Smooth muscle cell (in vitro differentiated cells): Measurements from ENCODE around the gene SLU7. TPM values are rescaled to one million over a fixed set of nuclear protein-coding genes. Genes with fewer than 3 reads are reported as not detected.
"Not testable (repeated sequence)": the region's sequence is repeated elsewhere in the genome, so short reads cannot be mapped to it uniquely, and the experiment has no call there.

ENCODE experiments used
- DNase-seq: peaks from one replicate; lab custom pipeline; 2025; ENCODE audit not compliant: unreplicated experiment; lab: John Stamatoyannopoulos, UW
- H2AFZ ChIP-seq: fragments of 200-600 bp; sonication (generic); 2 replicates; pipeline ENCODE4 v1.6.0; 2016; ENCODE audit warnings: antibody characterized with exemption, low read depth, mild to moderate bottlenecking
- H3F3A ChIP-seq: fragments of 200-600 bp; sonication (generic); 2 replicates; pipeline ENCODE4 v1.6.0; 2017; ENCODE audit warnings: antibody characterized with exemption, low read depth
- H3K27ac ChIP-seq: fragments of 200-600 bp; sonication (generic); 2 replicates; pipeline ENCODE4 v1.5.1; 2016; ENCODE audit warnings: low read depth, mild to moderate bottlenecking
- H3K27me3 ChIP-seq: fragments of 200-600 bp; sonication (generic); 2 replicates; pipeline ENCODE4 v1.6.1; 2016; ENCODE audit warnings: low read depth, mild to moderate bottlenecking
- H3K36me3 ChIP-seq: fragments of 200-600 bp; sonication (generic); 2 replicates; pipeline ENCODE4 v1.5.1; 2016; ENCODE audit warnings: low read depth
- H3K4me1 ChIP-seq: fragments of 200-600 bp; sonication (generic); 2 replicates; pipeline ENCODE4 v1.5.1; 2016; ENCODE audit warnings: low read depth
- H3K4me2 ChIP-seq: fragments of 200-600 bp; sonication (generic); 2 replicates; pipeline ENCODE4 v1.6.0; 2016; ENCODE audit warnings: mild to moderate bottlenecking
- H3K4me3 ChIP-seq: fragments of 200-600 bp; sonication (generic); 2 replicates; pipeline ENCODE4 v1.5.1; 2016; ENCODE audit warnings: mild to moderate bottlenecking
- H3K79me2 ChIP-seq: fragments of 200-600 bp; sonication (generic); 2 replicates; pipeline ENCODE4 v1.6.0; 2016; ENCODE audit warnings: low read depth, mild to moderate bottlenecking
- H3K9ac ChIP-seq: fragments of 200-600 bp; sonication (generic); 2 replicates; pipeline ENCODE4 v1.6.0; 2016; ENCODE audit warnings: low read depth
- H3K9me3 ChIP-seq: fragments of 200-600 bp; sonication (generic); replicated peaks from 2 replicates; pipeline ENCODE4 v1.5.1; 2016; ENCODE audit warnings: low read depth
- H4K20me1 ChIP-seq: fragments of 200-600 bp; sonication (generic); 2 replicates; pipeline ENCODE4 v1.6.0; 2016; ENCODE audit warnings: low read depth
- CTCF ChIP-seq: fragments of 200-600 bp; sonication (generic); IDR thresholded peaks from 2 replicates; pipeline ENCODE4 v1.5.1; 2017; ENCODE audit warnings: borderline replicate concordance, mild to moderate bottlenecking, antibody characterized with exemption; ENCODE audit not compliant: insufficient read depth, poor library complexity, severe bottlenecking
- WGBS: methylation state at CpG from one replicate; pipeline ENCODE4 v1.1.7; 2016; ENCODE audit warnings: low lambda C conversion rate; 5-methylcytosine and 5-hydroxymethylcytosine counted together
- polyA plus RNA-seq: library from polyadenylated mRNA; unstranded; fragments of >200 nt; fragmentation: Nextera tagmentation; extraction: Ambion mirVana; gene quantifications from 2 replicates; pipeline ENCODE4 v1.2.1, GENCODE V29; 2016
- total RNA-seq: library from RNA; depleted of rRNA; stranded (reverse); fragments of >200 nt; gene quantifications from 2 replicates; pipeline ENCODE4 v1.2.3, GENCODE V29; 2014

The SLU7 gene
- total and polyA plus RNA-seq, 2 experiments from 2014 or later: 46.3 to 48.1 TPM

GRCh38 chr5:160438316-160439204, 19.7 kb upstream of the SLU7 start:
- Histone ChIP-seq H3K27ac (no peak overlapping the region), H3K79me2 (no peaks in the 10 kb centered on the region), H3K4me3 (peak overlapping the region; percentile 45), H3K9me3 (no peaks in the 10 kb centered on the region), H2AFZ (peak overlapping the region; percentile 77), H3K36me3 (no peaks in the 10 kb centered on the region), H3K27me3 (no peaks in the 10 kb centered on the region), H3K4me2 (peak overlapping the region; percentile 89), H3K4me1 (no peaks in the 10 kb centered on the region), H3F3A (no peaks in the 10 kb centered on the region), H4K20me1 (no peaks in the 10 kb centered on the region), H3K9ac (peak overlapping the region; percentile 55)
- TF ChIP-seq CTCF: peak; percentile 72
- WGBS: 9% methylated on average over 18 of the region's 18 CpGs
- no peak for DNase-seq

GRCh38 chr5:160437271-160437670, 18.4 kb upstream of the SLU7 start:
- no peak for TF ChIP-seq CTCF
- DNase-seq: no peak
- no peaks in the 10 kb centered on the region for H3F3A ChIP-seq
- no peaks in the 10 kb centered on the region for H4K20me1 ChIP-seq
- H3K79me2 ChIP-seq: no peaks in the 10 kb centered on the region
- no peaks in the 10 kb centered on the region for H3K4me1 ChIP-seq
- H3K4me3 ChIP-seq: no peak overlapping the region
- no peaks in the 10 kb centered on the region for H3K27me3 ChIP-seq
- no peak overlapping the region for H2AFZ ChIP-seq
- H3K4me2 ChIP-seq: no peak overlapping the region
- no peaks in the 10 kb centered on the region for H3K9me3 ChIP-seq
- H3K9ac ChIP-seq: no peak overlapping the region
- H3K36me3 ChIP-seq: no peaks in the 10 kb centered on the region
- H3K27ac ChIP-seq: no peak overlapping the region

- not testable (repeated sequence) for H4K20me1 ChIP-seq, H3K27ac ChIP-seq, H3K4me2 ChIP-seq, H3K79me2 ChIP-seq, H3K36me3 ChIP-seq, H3K4me1 ChIP-seq, H3K4me3 ChIP-seq, H3F3A ChIP-seq, H2AFZ ChIP-seq, H3K9ac ChIP-seq, H3K27me3 ChIP-seq, H3K9me3 ChIP-seq, DNase-seq
- 72% methylated on average over 6 of the region's 6 CpGs for WGBS
These were observed 17.8 kb upstream of the SLU7 start for GRCh38 chr5:160436661-160437060.

GRCh38 chr5:160436017-160436416, 17.1 kb upstream of the SLU7 start:
- Histone ChIP-seq H3K36me3 (no peaks in the 10 kb centered on the region), H3K4me3 (no peak overlapping the region), H3F3A (peaks cover 3% of the 10 kb centered on the region), H4K20me1 (no peaks in the 10 kb centered on the region), H3K4me1 (no peaks in the 10 kb centered on the region), H3K27ac (no peak overlapping the region), H3K4me2 (no peak overlapping the region), H3K9ac (no peak overlapping the region), H3K9me3 (no peaks in the 10 kb centered on the region), H2AFZ (no peak overlapping the region), H3K79me2 (no peaks in the 10 kb centered on the region), H3K27me3 (no peaks in the 10 kb centered on the region)
- TF ChIP-seq CTCF: no peak
- DNase-seq: no peak
- 94% methylated on average over 4 of the region's 4 CpGs for WGBS
